GM21529 (cell line): Measurements from ENCODE around the gene EBF3.

Source experiments
- ATAC-seq: cut with Tn5 transposase; IDR thresholded peaks from one replicate; pipeline ENCODE4 v1.9.1; 2021; ENCODE audit not compliant: unreplicated experiment

Gene EBF3

GRCh38 chr10:129841071-129841470, 123.0 kb downstream of the EBF3 start:
- no peak for ATAC-seq

GRCh38 chr10:129840196-129840590, 123.9 kb downstream of the EBF3 start:
- ATAC-seq, result no peak

- ATAC-seq, result no peak
Observed at GRCh38 chr10:129839285-129840195, 124.5 kb downstream of the EBF3 start.

GRCh38 chr10:129838794-129839193, 125.3 kb downstream of the EBF3 start:
- no peak for ATAC-seq

GRCh38 chr10:129837909-129838582, 126.0 kb downstream of the EBF3 start:
- ATAC-seq, result no peak

GRCh38 chr10:129836253-129836652, 127.8 kb downstream of the EBF3 start:
- no peak for ATAC-seq

GRCh38 chr10:129833994-129834739, 129.9 kb downstream of the EBF3 start:
- no peak for ATAC-seq

GRCh38 chr10:129833468-129833950, 130.6 kb downstream of the EBF3 start:
- ATAC-seq, result no peak

- no peak for ATAC-seq
Observed at GRCh38 chr10:129832573-129833467, 131.3 kb downstream of the EBF3 start.

GRCh38 chr10:129831150-129831549, 132.9 kb downstream of the EBF3 start:
- ATAC-seq, result no peak

- ATAC-seq, result no peak
Observed at GRCh38 chr10:129825826-129826225, 138.2 kb downstream of the EBF3 start.

GRCh38 chr10:129825221-129825620, 138.9 kb downstream of the EBF3 start:
- no peak for ATAC-seq

- no peak for ATAC-seq
Observed at GRCh38 chr10:129820451-129820850, 143.6 kb downstream of the EBF3 start.

GRCh38 chr10:129816656-129817045, 147.4 kb downstream of the EBF3 start:
- no peak for ATAC-seq

GRCh38 chr10:129815898-129816655, 148.0 kb downstream of the EBF3 start:
- ATAC-seq, result no peak

GRCh38 chr10:129814681-129815646, 149.1 kb downstream of the EBF3 start:
- no peak for ATAC-seq

GRCh38 chr10:129812398-129812797, 151.7 kb downstream of the EBF3 start:
- ATAC-seq, result no peak

GRCh38 chr10:129811208-129811607, 152.9 kb downstream of the EBF3 start:
- no peak for ATAC-seq

GRCh38 chr10:129809841-129810240, 154.2 kb downstream of the EBF3 start:
- ATAC-seq, result no peak
